ENCODE measurements around the gene CCDC27. TPM values are rescaled to one million over a fixed set of nuclear protein-coding genes. Genes with fewer than 3 reads are reported as not detected.
"Not testable (repeated sequence)": the region's sequence is repeated elsewhere in the genome, so short reads cannot be mapped to it uniquely, and the experiment has no call there.

Gene CCDC27
- total RNA-seq, 1 donor from 2014 or later, result not detected

DNA sequence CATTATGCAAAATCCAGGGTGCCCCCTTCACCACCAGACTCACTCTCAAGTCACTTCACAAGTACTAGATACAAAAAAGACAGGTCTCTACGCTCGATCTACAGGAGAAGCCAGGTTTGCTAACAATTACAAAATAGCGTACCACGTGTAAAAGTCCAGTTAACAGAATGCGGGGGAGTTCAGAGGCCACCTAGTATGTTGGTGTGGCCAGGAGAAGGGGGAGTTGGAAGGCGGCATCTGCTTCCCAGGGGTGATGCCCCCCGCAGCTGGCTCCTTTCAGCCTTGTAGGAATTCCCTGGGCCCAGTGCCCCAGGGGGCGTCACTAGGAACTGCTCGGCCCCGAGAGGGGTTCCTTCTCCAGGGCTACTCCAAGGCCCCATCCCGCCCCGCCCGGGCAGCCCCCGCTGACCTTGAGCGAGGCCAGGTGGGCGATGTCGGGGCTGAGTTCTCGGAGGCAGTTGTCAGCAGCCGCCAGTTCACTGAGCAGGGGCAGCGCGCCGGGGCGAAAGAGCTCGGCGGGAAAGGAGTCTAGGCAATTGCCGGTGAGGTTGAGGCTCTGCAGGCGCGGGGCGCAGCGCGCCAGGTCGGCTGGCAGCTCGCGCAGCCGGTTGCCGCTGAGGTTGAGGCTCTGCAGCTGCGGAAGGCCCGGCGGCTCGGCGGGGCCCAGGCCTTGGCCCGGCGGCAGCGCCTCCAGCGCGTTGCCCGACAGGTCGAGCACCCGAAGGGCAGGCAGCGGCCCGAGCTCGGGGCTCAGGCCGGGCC, 43.4 kb downstream of the CCDC27 start:
- H3K4me1 Mint-ChIP-seq (ENCODE audit: low read depth), result peaks cover 17% of the 10 kb centered on the region
- TF ChIP-seq, protein P1, sequence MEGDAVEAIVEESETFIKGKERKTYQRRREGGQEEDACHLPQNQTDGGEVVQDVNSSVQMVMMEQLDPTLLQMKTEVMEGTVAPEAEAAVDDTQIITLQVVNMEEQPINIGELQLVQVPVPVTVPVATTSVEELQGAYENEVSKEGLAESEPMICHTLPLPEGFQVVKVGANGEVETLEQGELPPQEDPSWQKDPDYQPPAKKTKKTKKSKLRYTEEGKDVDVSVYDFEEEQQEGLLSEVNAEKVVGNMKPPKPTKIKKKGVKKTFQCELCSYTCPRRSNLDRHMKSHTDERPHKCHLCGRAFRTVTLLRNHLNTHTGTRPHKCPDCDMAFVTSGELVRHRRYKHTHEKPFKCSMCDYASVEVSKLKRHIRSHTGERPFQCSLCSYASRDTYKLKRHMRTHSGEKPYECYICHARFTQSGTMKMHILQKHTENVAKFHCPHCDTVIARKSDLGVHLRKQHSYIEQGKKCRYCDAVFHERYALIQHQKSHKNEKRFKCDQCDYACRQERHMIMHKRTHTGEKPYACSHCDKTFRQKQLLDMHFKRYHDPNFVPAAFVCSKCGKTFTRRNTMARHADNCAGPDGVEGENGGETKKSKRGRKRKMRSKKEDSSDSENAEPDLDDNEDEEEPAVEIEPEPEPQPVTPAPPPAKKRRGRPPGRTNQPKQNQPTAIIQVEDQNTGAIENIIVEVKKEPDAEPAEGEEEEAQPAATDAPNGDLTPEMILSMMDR (IDR thresholded peaks at IDR 0.05; ENCODE audit: unreplicated experiment), result no peak
- peaks cover 7% of the 10 kb centered on the region for H3K27me3 Mint-ChIP-seq
- H3K36me3 Mint-ChIP-seq (ENCODE audit: insufficient read depth), result peaks cover 2% of the 10 kb centered on the region
- peak overlapping the region; percentile 86 for H3K4me3 Mint-ChIP-seq (ENCODE audit: low read depth)
- H3K9me3 Mint-ChIP-seq (ENCODE audit: low read depth), result no peaks in the 10 kb centered on the region
- no peak for DNase-seq (ENCODE audit: low spot score, unreplicated experiment)
- H3K27ac Mint-ChIP-seq, result peak overlapping the region; percentile 85

DNA sequence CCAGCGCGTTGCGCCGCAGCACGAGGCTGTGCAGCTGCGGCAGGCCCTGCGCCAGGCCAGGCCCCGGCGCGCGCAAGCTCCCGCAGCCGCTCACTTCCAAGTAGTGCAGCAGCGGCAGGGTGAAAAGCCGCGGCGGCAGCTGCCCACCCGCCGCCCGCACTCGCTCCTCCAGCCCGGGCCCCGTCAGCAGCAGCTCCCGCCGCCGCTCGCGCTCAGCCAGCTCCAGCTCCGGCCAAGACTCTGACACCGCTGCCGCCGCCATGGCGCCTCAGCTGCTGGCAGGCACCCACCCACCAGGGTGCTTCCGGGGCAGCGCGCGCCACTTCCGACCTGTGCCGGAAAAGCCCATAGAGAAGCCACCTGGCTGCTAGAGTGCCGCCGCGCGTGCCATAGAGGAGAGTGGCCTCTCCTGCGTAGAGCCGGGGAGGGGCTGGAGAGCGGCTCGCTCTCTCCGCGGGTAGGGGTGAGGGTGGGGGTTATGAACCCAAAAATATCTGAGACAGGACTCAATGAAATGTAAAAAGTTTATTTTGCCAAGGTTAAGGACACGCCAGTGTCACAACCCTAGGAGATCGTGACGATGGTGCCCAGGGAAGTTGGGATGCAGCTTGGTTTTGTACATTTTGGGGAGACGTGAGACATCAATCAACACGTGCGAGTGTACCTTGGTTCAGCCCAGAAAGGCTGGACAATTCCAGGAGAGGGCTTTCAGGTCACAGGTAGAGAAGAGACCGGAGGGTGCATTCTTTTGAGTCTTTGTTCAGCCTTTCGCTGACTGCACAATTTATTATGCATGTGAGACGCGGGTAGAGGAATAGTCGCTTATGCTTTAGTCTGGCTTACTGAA, 44.2 kb downstream of the CCDC27 start, which contains the start of gene LRRC47:
TSS of gene LRRC47 (minus strand) at position 284 of the 847 bp plus-strand sequence. CDS start at position 262, 22 bp downstream.
- Mint-ChIP-seq H3K27ac (peak within 1 kb of the TSS; percentile 97), H3K36me3 (ENCODE audit: insufficient read depth) (peaks cover 2% of the 10 kb centered on the region), H3K9me3 (ENCODE audit: low read depth) (peaks cover 3% of the 10 kb centered on the region), H3K4me1 (ENCODE audit: low read depth) (peaks cover 17% of the 10 kb centered on the region), H3K27me3 (peaks cover 15% of the 10 kb centered on the region), H3K4me3 (ENCODE audit: low read depth) (peak within 1 kb of the TSS; percentile 89)
- TF ChIP-seq, protein P1 (IDR thresholded peaks at IDR 0.05; ENCODE audit: unreplicated experiment), result no peak
- DNase-seq (ENCODE audit: low spot score, unreplicated experiment), result peak; percentile 76

DNA sequence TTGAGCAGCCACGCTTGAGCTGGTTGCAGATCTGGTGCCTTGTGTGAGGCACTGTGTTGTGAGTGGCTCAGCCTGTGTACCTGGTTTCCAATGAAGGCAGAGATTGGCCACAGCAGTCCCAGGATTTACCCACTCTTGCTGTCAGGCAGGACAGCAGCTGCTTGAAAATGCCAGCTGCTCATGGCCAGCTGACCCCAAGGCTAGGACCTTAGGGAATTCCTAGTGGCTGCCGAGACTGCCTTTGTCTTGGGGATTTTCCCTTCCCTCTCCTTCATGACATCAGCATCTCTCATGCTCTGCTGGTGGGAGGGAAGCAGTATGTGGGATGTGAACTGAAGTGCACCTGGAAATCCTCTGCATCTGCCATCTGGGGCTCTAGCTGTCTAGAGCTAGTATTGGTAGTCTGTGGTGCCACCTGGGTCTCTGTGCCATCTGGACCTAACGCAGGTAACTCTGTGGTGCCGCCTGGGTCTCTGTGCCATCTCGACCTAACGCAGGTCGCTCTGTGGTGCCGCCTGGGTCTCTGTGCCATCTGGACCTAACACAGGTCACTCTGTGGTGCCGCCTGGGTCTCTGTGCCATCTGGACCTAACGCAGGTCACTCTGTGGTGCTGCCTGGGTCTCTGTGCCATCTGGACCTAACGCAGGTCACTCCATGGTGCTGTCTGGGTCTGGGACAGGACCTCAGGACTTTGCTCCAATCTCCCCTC, 47.9 kb downstream of the CCDC27 start:
- Mint-ChIP-seq H3K9me3 (ENCODE audit: low read depth) (peaks cover 4% of the 10 kb centered on the region), H3K4me1 (ENCODE audit: low read depth) (peaks cover 11% of the 10 kb centered on the region), H3K4me3 (ENCODE audit: low read depth) (no peak overlapping the region), H3K27me3 (peaks cover 38% of the 10 kb centered on the region), H3K27ac (no peak overlapping the region), H3K36me3 (ENCODE audit: insufficient read depth) (no peaks in the 10 kb centered on the region)
- TF ChIP-seq, protein P1 (IDR thresholded peaks at IDR 0.05; ENCODE audit: unreplicated experiment), result no peak
- no peak for DNase-seq (ENCODE audit: low spot score, unreplicated experiment)

DNA sequence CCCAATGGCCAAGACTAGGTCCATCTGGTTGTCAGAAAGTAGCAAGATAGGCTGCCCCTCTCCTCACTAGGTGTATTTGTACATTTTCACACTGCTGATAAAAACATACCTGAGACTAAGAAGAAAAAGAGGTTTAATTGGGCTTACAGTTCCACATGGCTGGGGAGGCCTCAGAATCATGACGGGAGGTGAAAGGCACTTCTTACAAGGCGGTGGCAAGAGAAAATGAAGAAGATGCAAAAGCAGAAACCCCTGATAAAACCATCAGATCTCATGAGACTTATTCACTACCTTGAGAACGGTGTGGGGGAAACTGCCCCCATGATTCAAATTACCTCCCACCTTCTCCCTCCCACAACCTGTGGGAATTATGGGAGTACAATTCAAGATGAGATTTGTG, 48.5 kb downstream of the CCDC27 start:
- not testable (repeated sequence) for H3K36me3 Mint-ChIP-seq (ENCODE audit: insufficient read depth); DNase-seq (ENCODE audit: low spot score, unreplicated experiment); H3K4me1 Mint-ChIP-seq (ENCODE audit: low read depth); H3K4me3 Mint-ChIP-seq (ENCODE audit: low read depth); H3K9me3 Mint-ChIP-seq (ENCODE audit: low read depth); H3K27ac Mint-ChIP-seq
- H3K27me3 Mint-ChIP-seq, result peaks cover 38% of the 10 kb centered on the region

DNA sequence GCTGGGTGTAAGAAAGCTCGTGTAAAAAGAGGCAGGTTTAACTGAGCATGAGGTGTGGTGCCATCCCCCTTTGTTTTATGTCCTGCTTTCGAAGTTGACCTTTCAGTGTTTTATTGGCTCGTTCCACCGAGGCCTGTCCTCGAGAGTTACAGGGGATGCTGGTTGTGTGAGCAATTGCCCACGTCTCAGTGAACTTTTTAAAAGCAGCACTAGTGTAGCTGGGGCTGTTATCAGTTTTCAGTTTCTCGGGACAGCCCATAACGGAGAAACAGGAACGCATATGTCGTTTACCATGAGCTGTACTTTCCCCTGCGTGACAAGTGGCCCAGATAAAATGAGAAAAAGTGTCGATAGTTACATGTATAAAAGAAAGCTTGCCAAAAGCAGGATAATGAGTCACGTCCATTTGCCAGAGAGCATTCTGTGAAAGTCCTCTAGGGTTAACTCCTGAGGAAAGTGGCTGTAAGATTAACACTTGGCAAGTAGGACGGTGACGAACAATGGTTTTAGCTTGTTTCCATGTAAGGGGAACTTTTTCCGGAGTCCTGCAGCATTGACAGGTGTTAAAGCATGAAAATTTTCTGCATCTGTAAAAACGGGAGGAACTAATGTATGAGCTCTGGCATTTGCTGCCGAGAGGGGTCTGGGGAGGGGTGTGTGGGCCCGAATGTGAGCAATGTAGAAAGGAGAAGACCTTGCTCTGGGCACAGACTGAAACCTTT, 51.8 kb downstream of the CCDC27 start:
- H3K27ac Mint-ChIP-seq, result no peak overlapping the region

DNA sequence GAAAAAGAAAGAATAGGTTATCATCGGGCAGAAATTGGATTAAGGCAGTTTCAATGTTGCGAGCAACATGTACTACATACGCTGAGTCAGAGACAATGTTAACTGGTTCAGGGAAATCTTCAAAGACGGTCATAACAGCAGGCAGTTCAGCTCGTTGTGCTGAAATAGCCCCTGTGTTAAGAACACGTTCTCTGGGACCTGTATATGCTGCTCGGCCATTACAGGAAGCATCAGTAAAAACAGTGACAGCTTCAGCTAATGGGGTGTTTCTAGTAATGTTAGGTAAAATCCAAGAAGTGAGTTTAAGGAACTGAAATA, 52.3 kb downstream of the CCDC27 start:
- DNase-seq (ENCODE audit: low spot score, unreplicated experiment); H3K4me3 Mint-ChIP-seq (ENCODE audit: low read depth); H3K36me3 Mint-ChIP-seq (ENCODE audit: insufficient read depth); H3K4me1 Mint-ChIP-seq (ENCODE audit: low read depth); H3K27ac Mint-ChIP-seq: not testable (repeated sequence)
- Mint-ChIP-seq H3K27me3 (peaks cover 38% of the 10 kb centered on the region), H3K9me3 (ENCODE audit: low read depth) (peaks cover 16% of the 10 kb centered on the region)

More for the DNA sequence above, 51.8 kb downstream of the CCDC27 start:
- DNase-seq (ENCODE audit: low spot score, unreplicated experiment), result no peak
- Mint-ChIP-seq H3K4me1 (ENCODE audit: low read depth) (no peaks in the 10 kb centered on the region), H3K36me3 (ENCODE audit: insufficient read depth) (no peaks in the 10 kb centered on the region), H3K4me3 (ENCODE audit: low read depth) (no peak overlapping the region), H3K27me3 (peaks cover 38% of the 10 kb centered on the region), H3K9me3 (ENCODE audit: low read depth) (peaks cover 16% of the 10 kb centered on the region)
- TF ChIP-seq, protein P1 (IDR thresholded peaks at IDR 0.05; ENCODE audit: unreplicated experiment), result no peak

All from progenitor cell of endocrine pancreas (in vitro differentiated cells).